SK-N-SH (cell line): ENCODE measurements around the gene KRT3. TPM values are rescaled to one million over a fixed set of nuclear protein-coding genes. Genes with fewer than 3 reads are reported as not detected.
"Not testable (repeated sequence)": the region's sequence is repeated elsewhere in the genome, so short reads cannot be mapped to it uniquely, and the experiment has no call there.

ENCODE experiments used
- CTCF ChIA-PET: fragments of 300-600, 350-600 bp; formaldehyde crosslinking; extraction: SDS; loops from one replicate; lab custom pipeline; 2021; lab: Yijun Ruan, JAX
- POLR2A ChIA-PET: fragments of 350-600 bp; sonication (Branson Sonifier 250); formaldehyde crosslinking; extraction: SDS; loops from one replicate; lab custom pipeline; 2020; ENCODE audit warnings: antibody characterized with exemption, inconsistent platforms; lab: Yijun Ruan, JAX
- DNase-seq: peaks from one replicate; pipeline ENCODE4 v3.0.0; 2012
- H2AFZ ChIP-seq: fragments of 200-600 bp; sonication (generic); 2 replicates; pipeline ENCODE4 v1.8.1; 2016; ENCODE audit warnings: antibody characterized with exemption, mild to moderate bottlenecking, low read depth
- H3F3A ChIP-seq: fragments of 200-600 bp; sonication (generic); replicated peaks from 2 replicates; pipeline ENCODE3; 2016; ENCODE audit warnings: antibody characterized with exemption, mild to moderate bottlenecking; ENCODE audit not compliant: insufficient read depth
- H3K27ac ChIP-seq, 2 experiments: fragments of 200-500 bp in 1 of 2; fragments of 200-600 bp in 1 of 2; sonication (Bioruptor generic) in 1 of 2; sonication (generic), shearing (Covaris generic) in 1 of 2; 2 replicates each; pipeline versions ENCODE4 v1.5.1 to v1.6.1; 2014 to 2016; ENCODE audit warnings: low read depth in 2 of 2, inconsistent platforms in 1 of 2, low read length in 1 of 2, mild to moderate bottlenecking in 1 of 2, mixed read lengths in 1 of 2
- H3K27me3 ChIP-seq: fragments of 200-600 bp; sonication (generic), shearing (Covaris generic); 2 replicates; pipeline ENCODE4 v1.6.1; 2016; ENCODE audit warnings: mixed run types; ENCODE audit not compliant: insufficient read depth
- H3K36me3 ChIP-seq, 2 experiments: fragments of 200-500 bp in 1 of 2; fragments of 200-600 bp in 1 of 2; sonication (Bioruptor generic) in 1 of 2; sonication (generic) in 1 of 2; replicated peaks in 1 of 2; 2 replicates each; pipeline versions ENCODE3 to v1.5.1; 2014 to 2016; ENCODE audit warnings: low read length in 1 of 2, mild to moderate bottlenecking in 1 of 2; ENCODE audit not compliant: insufficient read depth in 2 of 2, control insufficient read depth in 1 of 2
- H3K4me1 ChIP-seq, 2 experiments: fragments of 200-500 bp in 1 of 2; fragments of 200-600 bp in 1 of 2; sonication (Bioruptor generic) in 1 of 2; sonication (generic), shearing (Covaris generic) in 1 of 2; 2 replicates each; pipeline versions ENCODE4 v1.5.1 to v1.6.1; 2014 to 2016; ENCODE audit warnings: low read depth in 1 of 2, low read length in 1 of 2, mixed run types in 1 of 2; ENCODE audit not compliant: insufficient read depth in 2 of 2, control insufficient read depth in 1 of 2
- H3K4me2 ChIP-seq: fragments of 200-600 bp; sonication (generic), shearing (Covaris generic); 2 replicates; pipeline ENCODE4 v1.6.1; 2017; ENCODE audit warnings: mixed run types
- H3K4me3 ChIP-seq, 2 experiments: fragments of 200-500 bp in 1 of 2; fragments of 200-600 bp in 1 of 2; sonication (Bioruptor generic) in 1 of 2; sonication (generic), shearing (Covaris generic) in 1 of 2; 2 replicates each; pipeline versions ENCODE4 v1.5.1 to v1.8.1; 2014 to 2016; ENCODE audit warnings: low read depth in 2 of 2, inconsistent platforms in 1 of 2, low read length in 1 of 2, mild to moderate bottlenecking in 1 of 2, mixed read lengths in 1 of 2, moderate library complexity in 1 of 2
- H3K79me2 ChIP-seq: fragments of 200-600 bp; sonication (generic); 2 replicates; pipeline ENCODE4 v1.8.1; 2017; ENCODE audit warnings: mild to moderate bottlenecking; ENCODE audit not compliant: insufficient read depth
- H3K9ac ChIP-seq: fragments of 200-600 bp; sonication (generic); 2 replicates; pipeline ENCODE4 v1.6.1; 2017; ENCODE audit warnings: mixed run types
- H3K9me2 ChIP-seq: fragments of 200-600 bp; sonication (generic); 2 replicates; pipeline ENCODE4 v1.6.1; 2017; ENCODE audit warnings: mixed run types
- H3K9me3 ChIP-seq: fragments of 200-600 bp; sonication (generic); 2 replicates; pipeline ENCODE4 v1.6.1; 2017; ENCODE audit warnings: mixed run types, mild to moderate bottlenecking, moderate library complexity
- H4K20me1 ChIP-seq: fragments of 200-600 bp; sonication (generic); 2 replicates; pipeline ENCODE4 v1.6.1; 2017; ENCODE audit warnings: mild to moderate bottlenecking, mixed run types; ENCODE audit not compliant: insufficient read depth
- CHD2 ChIP-seq: fragments of 150-350 bp; IDR thresholded peaks from 2 replicates; pipeline ENCODE4 v1.6.1; 2018; ENCODE audit warnings: low read length; ENCODE audit not compliant: partially characterized antibody
- EZH2phosphoT487 ChIP-seq: fragments of 200-600 bp; sonication (generic); IDR thresholded peaks from 2 replicates; pipeline ENCODE4 v1.6.1; 2017; ENCODE audit warnings: low read depth, mixed run types, mild to moderate bottlenecking, antibody characterized with exemption, moderate library complexity, borderline replicate concordance
- FOSL2 ChIP-seq: IDR thresholded peaks from 2 replicates; pipeline ENCODE4 v1.4.0; 2012; ENCODE audit warnings: low read depth, mild to moderate bottlenecking, moderate library complexity, borderline replicate concordance
- FOXM1 ChIP-seq: IDR thresholded peaks from 2 replicates; pipeline ENCODE4 v1.4.0; 2012; ENCODE audit warnings: low read depth, mild to moderate bottlenecking
- JUND ChIP-seq: IDR thresholded peaks from 2 replicates; pipeline ENCODE4 v1.4.0; 2012
- MEF2A ChIP-seq: IDR thresholded peaks from 2 replicates; pipeline ENCODE4 v1.4.0; 2012; ENCODE audit warnings: low read depth, borderline replicate concordance
- MXI1 ChIP-seq: IDR thresholded peaks from 2 replicates; pipeline ENCODE4 v1.6.1; 2012; ENCODE audit warnings: mild to moderate bottlenecking, low read depth, low read length, improper control_type of control experiment
- NRF1 ChIP-seq: IDR thresholded peaks from 2 replicates; pipeline ENCODE4 v1.6.1; 2012; ENCODE audit warnings: low read depth, mild to moderate bottlenecking, low read length
- RXRA ChIP-seq: IDR thresholded peaks from 2 replicates; pipeline ENCODE4 v1.4.0; 2012; ENCODE audit warnings: low read depth, mild to moderate bottlenecking, borderline replicate concordance
- TCF12 ChIP-seq: IDR thresholded peaks from 2 replicates; pipeline ENCODE4 v1.4.0; 2012
- WGBS: methylation state at CpG from one replicate; pipeline ENCODE4 v1.1.6; 2017; ENCODE audit warnings: low lambda C conversion rate; 5-methylcytosine and 5-hydroxymethylcytosine counted together
- polyA plus RNA-seq, 3 experiments: library from polyadenylated mRNA; depleted of rRNA; stranded (reverse); fragments of >200 nt; gene quantifications; 2 replicates each; pipeline ENCODE4 v1.2.3, GENCODE V29; 2012
- TF ChIP-seq, protein P1 (sequence below): IDR thresholded peaks from 2 replicates; pipeline ENCODE4 v1.4.0; 2012; ENCODE audit warnings: low read depth

Gene KRT3
- polyA plus RNA-seq, 1 of the 3 experiments (the other 2 are of a cell fraction) = not detected

DNA sequence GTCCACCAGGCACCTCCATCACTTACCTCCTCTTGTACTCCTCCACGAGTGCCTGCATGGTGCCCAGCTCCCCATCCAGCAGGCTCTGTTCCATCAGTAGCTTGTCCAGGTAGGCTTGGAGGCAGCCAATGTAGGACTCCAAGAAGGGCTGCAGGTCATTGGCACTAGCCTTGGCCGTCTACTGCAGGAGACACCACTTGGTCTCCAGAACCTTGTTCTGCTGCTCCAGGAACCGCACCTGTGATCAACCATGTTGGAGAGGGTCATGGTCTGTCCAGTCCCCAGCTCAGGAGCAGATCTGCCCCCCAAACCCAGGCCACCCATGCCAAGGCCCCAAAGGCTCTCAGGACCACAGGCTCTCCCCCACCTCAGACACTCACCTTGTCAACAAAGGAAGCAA is 42.6 kb downstream of the KRT3 start:
- H3K36me3 ChIP-seq = no peaks in the 10 kb centered on the region
- no peak overlapping the region for H2AFZ ChIP-seq
- no peak for TF ChIP-seq NRF1
- 14% methylated on average over 2 of the region's 3 CpGs for WGBS
- H3F3A ChIP-seq = no peaks in the 10 kb centered on the region
- H3K27me3 ChIP-seq = peaks cover 3% of the 10 kb centered on the region; the same call in 1 of the 2 replicates
- H3K9me3 ChIP-seq = no peaks in the 10 kb centered on the region
- ChIA-PET POLR2A (no interaction called here), CTCF (no interaction called here)
- H3K4me3 ChIP-seq = no peak overlapping the region
- H3K4me1 ChIP-seq = no peaks in the 10 kb centered on the region; a peak in 1 of 4 replicates
- H3K4me2 ChIP-seq = no peak overlapping the region
- no peak for DNase-seq
- no peak overlapping the region for H3K27ac ChIP-seq
- no peaks in the 10 kb centered on the region for H3K9me2 ChIP-seq
- H4K20me1 ChIP-seq = no peaks in the 10 kb centered on the region
- H3K9ac ChIP-seq = no peak overlapping the region
- no peaks in the 10 kb centered on the region for H3K79me2 ChIP-seq

DNA sequence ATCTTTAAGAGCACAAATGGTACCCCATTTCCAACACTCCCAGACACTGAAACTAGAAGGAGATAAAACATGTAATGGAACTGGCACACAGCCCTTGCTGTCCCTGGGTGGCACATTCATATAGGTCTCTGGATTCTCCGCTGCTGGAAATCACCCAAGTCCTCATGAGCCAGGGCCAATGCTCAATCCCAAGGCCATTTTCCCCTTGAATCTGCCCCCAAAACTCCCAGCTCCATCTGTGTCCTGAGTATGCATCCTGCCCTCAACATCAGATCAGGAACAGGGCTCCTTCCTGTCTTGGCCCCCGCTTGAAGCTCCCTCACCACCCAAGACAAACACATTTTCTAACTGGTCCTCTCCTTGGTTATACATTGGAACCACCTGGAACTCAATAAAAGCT is 43.4 kb downstream of the KRT3 start:
- DNase-seq = no peak
- H3K4me2 ChIP-seq = no peak overlapping the region
- POLR2A ChIA-PET = no interaction called here
- H2AFZ ChIP-seq = no peak overlapping the region
- H3K4me1 ChIP-seq = no peaks in the 10 kb centered on the region; a peak in 1 of 4 replicates
- H3K27me3 ChIP-seq = peaks cover 10% of the 10 kb centered on the region; the same call in 1 of the 2 replicates
- H3K27ac ChIP-seq = no peak overlapping the region
- H3K9me3 ChIP-seq = no peaks in the 10 kb centered on the region
- no peak overlapping the region for H3K9ac ChIP-seq
- no peak for TF ChIP-seq JUND
- TF ChIP-seq, all 33 proteins: peak for 0
- Histone ChIP-seq H3K9me2 (no peaks in the 10 kb centered on the region), H3K4me3 (no peak overlapping the region), H3K36me3 (no peaks in the 10 kb centered on the region), H3K79me2 (no peaks in the 10 kb centered on the region), H4K20me1 (no peaks in the 10 kb centered on the region), H3F3A (no peaks in the 10 kb centered on the region)
- WGBS = 10% methylated on average over 2 of the region's 2 CpGs
- CTCF ChIA-PET = no interaction called here

- TF ChIP-seq EZH2phosphoT487 (no peak), TCF12 (no peak), CHD2 (no peak), FOSL2 (no peak), MXI1 (no peak), FOXM1 (no peak), MEF2A (no peak), RXRA (no peak)
- TF ChIP-seq, protein P1, sequence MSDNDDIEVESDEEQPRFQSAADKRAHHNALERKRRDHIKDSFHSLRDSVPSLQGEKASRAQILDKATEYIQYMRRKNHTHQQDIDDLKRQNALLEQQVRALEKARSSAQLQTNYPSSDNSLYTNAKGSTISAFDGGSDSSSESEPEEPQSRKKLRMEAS = no peak
- no peak overlapping the region for H3K4me2 ChIP-seq
- no peak overlapping the region for H3K9ac ChIP-seq
- H3K36me3 ChIP-seq = no peaks in the 10 kb centered on the region
- H3K9me2 ChIP-seq = no peaks in the 10 kb centered on the region
- H4K20me1 ChIP-seq = no peaks in the 10 kb centered on the region
- no peak for DNase-seq
- no peak overlapping the region for H2AFZ ChIP-seq
- no peaks in the 10 kb centered on the region; a peak in 1 of 4 replicates for H3K4me1 ChIP-seq
- H3K9me3 ChIP-seq = no peaks in the 10 kb centered on the region
- no peaks in the 10 kb centered on the region for H3K79me2 ChIP-seq
- H3F3A ChIP-seq = no peaks in the 10 kb centered on the region
- H3K4me3 ChIP-seq = no peak overlapping the region
- H3K27me3 ChIP-seq = peaks cover 11% of the 10 kb centered on the region; the same call in 1 of the 2 replicates
- CTCF ChIA-PET = no interaction called here
- POLR2A ChIA-PET = no interaction called here
- no peak overlapping the region for H3K27ac ChIP-seq
These were observed 44.1 kb downstream of the KRT3 start for GRCh38 chr12:52751795-52752194.

DNA sequence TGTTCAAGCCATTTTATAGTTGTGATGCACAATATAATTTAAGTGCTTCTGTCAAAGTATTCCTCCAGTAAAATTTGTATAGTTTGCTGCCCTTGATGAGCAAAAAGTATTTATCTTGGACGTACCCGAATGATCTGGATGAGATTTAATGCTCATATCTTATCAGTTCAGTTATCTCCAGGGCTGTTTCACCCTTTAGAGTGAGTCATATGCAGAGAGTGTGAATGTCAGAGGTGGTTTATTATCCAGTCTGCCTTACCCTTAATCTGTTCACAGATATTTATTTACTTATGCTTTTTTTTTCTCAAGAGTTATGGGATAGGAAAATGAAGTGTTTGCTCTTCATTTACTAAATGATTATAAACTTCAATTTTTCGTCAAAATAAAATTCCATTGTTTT is 45.4 kb downstream of the KRT3 start:
- H3K9ac ChIP-seq, H3K4me2 ChIP-seq, H3K36me3 ChIP-seq, H4K20me1 ChIP-seq, H2AFZ ChIP-seq, H3K79me2 ChIP-seq, CTCF ChIA-PET, DNase-seq, H3K27ac ChIP-seq, POLR2A ChIA-PET, H3F3A ChIP-seq, H3K9me3 ChIP-seq, H3K4me1 ChIP-seq, H3K9me2 ChIP-seq, H3K4me3 ChIP-seq: not testable (repeated sequence)
- 1% methylated on average over 3 of the region's 3 CpGs for WGBS
- H3K27me3 ChIP-seq = peaks cover 16% of the 10 kb centered on the region; the same call in 1 of the 2 replicates
